HepG2 (cell line): ENCODE measurements around the gene PPFIA4. TPM values are rescaled to one million over a fixed set of nuclear protein-coding genes. Genes with fewer than 3 reads are reported as not detected.
A peak's percentile ranks its signal among the peaks of the same experiment; 100 is the strongest.
"Not testable (repeated sequence)": the region's sequence is repeated elsewhere in the genome, so short reads cannot be mapped to it uniquely, and the experiment has no call there.

Source experiments
- ATAC-seq: fragments of 200-7000 bp; cut with Tn5 transposase; 3 replicates; pipeline ENCODE4 v1.9.1; 2020; ENCODE audit warnings: mild to moderate bottlenecking, moderate library complexity
- BruUV-seq: library from RNA; stranded (reverse); fragments of 400-500 nt; replicated peaks from 2 replicates; lab custom pipeline; 2021; lab: Mats Ljungman, UMichigan
- CTCF ChIA-PET: fragments of 300-600 bp; formaldehyde crosslinking; extraction: SDS; loops from one replicate; lab custom pipeline; 2021; ENCODE audit warnings: low total read pairs, inconsistent platforms, low intra/inter-chr PET ratio; lab: Yijun Ruan, JAX
- POLR2A ChIA-PET: fragments of 350-600 bp; sonication (Branson Sonifier 250); formaldehyde crosslinking; loops from one replicate; lab custom pipeline; 2020; ENCODE audit warnings: antibody characterized with exemption, inconsistent platforms; lab: Yijun Ruan, JAX
- DNase-seq: peaks from one replicate; pipeline ENCODE4 v3.0.0-alpha.2; 2015; ENCODE audit warnings: low spot score
- FAIRE-seq: peaks from 3 replicates; lab custom pipeline; 2011; peaks lifted over from hg19 to GRCh38; lab: Jason Lieb, UNC
- H2AFZ ChIP-seq: one replicate; pipeline ENCODE4 v1.6.1; 2011; ENCODE audit warnings: low read length, inconsistent platforms
- H3K27ac ChIP-seq: fragments of 300-600 bp; 3 replicates; pipeline ENCODE4 v1.8.0; 2011; ENCODE audit warnings: mixed run types, mild to moderate bottlenecking, mixed read lengths, low read length, inconsistent platforms; ENCODE audit not compliant: insufficient read depth; ENCODE audit errors: extremely low read length
- H3K27me3 ChIP-seq, 2 experiments: fragments of 200-600 bp in 1 of 2; 2 replicates in 1 of 2; 3 replicates in 1 of 2; pipeline versions ENCODE4 v1.6.0 to v1.8.0; 2011; ENCODE audit warnings: low read length in 2 of 2, mild to moderate bottlenecking in 2 of 2, moderate library complexity in 2 of 2, inconsistent platforms in 1 of 2; ENCODE audit not compliant: insufficient read depth in 2 of 2, control insufficient read depth in 1 of 2
- H3K36me3 ChIP-seq, 2 experiments: fragments of 200-600 bp in 1 of 2; replicated peaks in 1 of 2; 2 replicates in 1 of 2; 3 replicates in 1 of 2; pipeline versions ENCODE4 v1.5.1 to v1.8.0; 2011; ENCODE audit warnings: low read length in 2 of 2, inconsistent platforms in 1 of 2; ENCODE audit not compliant: insufficient read depth in 2 of 2, control insufficient read depth in 1 of 2
- H3K4me1 ChIP-seq: 2 replicates; pipeline ENCODE4 v1.5.1; 2012; ENCODE audit warnings: low read length, inconsistent platforms; ENCODE audit not compliant: insufficient read depth
- H3K4me2 ChIP-seq: 2 replicates; pipeline ENCODE4 v1.6.0; 2011; ENCODE audit warnings: low read depth, low read length, inconsistent platforms
- H3K4me3 ChIP-seq, 3 experiments: fragments of 200-600 bp in 1 of 3; sonication (generic), shearing (Covaris generic) in 1 of 3; replicated peaks in 1 of 3; 2 replicates each; pipeline ENCODE4 v1.5.1; 2011 to 2016; ENCODE audit warnings: low read length in 3 of 3, inconsistent platforms in 2 of 3, low read depth in 2 of 3, mild to moderate bottlenecking in 2 of 3, control low read depth in 1 of 3, mixed read lengths in 1 of 3; ENCODE audit not compliant: insufficient read depth in 1 of 3
- H3K79me2 ChIP-seq: one replicate; pipeline ENCODE4 v1.6.1; 2011; ENCODE audit warnings: low read length, inconsistent platforms; ENCODE audit not compliant: insufficient read depth
- H3K9ac ChIP-seq: 2 replicates; pipeline ENCODE4 v1.6.0; 2011; ENCODE audit warnings: mild to moderate bottlenecking, low read depth, low read length, inconsistent platforms; ENCODE audit not compliant: insufficient read depth
- H3K9me3 ChIP-seq: 2 replicates; pipeline ENCODE4 v1.5.1; 2012; ENCODE audit warnings: mild to moderate bottlenecking, low read length
- H4K20me1 ChIP-seq: 2 replicates; pipeline ENCODE4 v1.6.0; 2011; ENCODE audit warnings: inconsistent platforms, mild to moderate bottlenecking, low read length, moderate library complexity; ENCODE audit not compliant: insufficient read depth
- AGO1 ChIP-seq: fragments of 200-400 bp; formaldehyde crosslinking; IDR thresholded peaks from 2 replicates; pipeline ENCODE4 v1.6.1; 2017; ENCODE audit warnings: mild to moderate bottlenecking, low read depth, low read length, moderate library complexity; ENCODE audit not compliant: poor library complexity, severe bottlenecking
- CEBPB ChIP-seq: IDR thresholded peaks from 2 replicates; pipeline ENCODE4 v1.6.1; 2011; ENCODE audit warnings: low read depth, low read length, improper control_type of control experiment, borderline replicate concordance
- ISX ChIP-seq: sonication (generic); formaldehyde crosslinking; conservative IDR thresholded peaks from 2 replicates; pipeline ENCODE4 v1.5.0; 2020; ENCODE audit warnings: missing genetic modification reagents
- RAD51 ChIP-seq: fragments of 450-650 bp; IDR thresholded peaks from 2 replicates; pipeline ENCODE4 v1.6.1; 2016; ENCODE audit warnings: borderline replicate concordance
- WGBS: methylation state at CpG from one replicate; pipeline ENCODE4 v1.1.6; 2017; ENCODE audit warnings: low lambda C conversion rate; 5-methylcytosine and 5-hydroxymethylcytosine counted together
- in situ Hi-C: cut with HindIII; loops from 2 replicates; pipeline ENCODE4 v1.10.0; 2017; ENCODE audit warnings: low pct_unique_long_range_greater_than_20kb; ENCODE audit not compliant: extremely low pct_ligation_motif_present
- intact Hi-C: fragments of 100-400 bp; cut with micrococcal nuclease; formaldehyde crosslinking; loops from one replicate; pipeline ENCODE4 v1.10.0; 2022; ENCODE audit not compliant: unreplicated experiment
- polyA plus RNA-seq, 8 experiments: library from polyadenylated mRNA; depleted of rRNA in 3 of 8; stranded (reverse) in 7 of 8; unstranded in 1 of 8; fragments of >200 nt; fragmentation: Illumina TruSeq in 4 of 8; extraction: Trizol in 4 of 8; gene quantifications; 2 replicates each; pipeline versions ENCODE4 v1.2.1 to v1.2.3, GENCODE V29; 2011 to 2016; ENCODE audit warnings: low read depth in 4 of 8, missing spikeins in 1 of 8, mixed read lengths in 1 of 8; ENCODE audit not compliant: insufficient read depth in 1 of 8
- total RNA-seq, 5 experiments: library from RNA; depleted of rRNA; stranded (reverse); fragments of >200 nt; fragmentation: Illumina TruSeq; extraction: Trizol; gene quantifications; 2 replicates each; pipeline ENCODE4 v1.2.3, GENCODE V29; 2016; ENCODE audit warnings: low read depth in 1 of 5
- TF ChIP-seq, protein P1 (sequence below): sonication (generic); formaldehyde crosslinking; IDR thresholded peaks from 2 replicates; pipeline ENCODE4 v1.4.0; 2020; ENCODE audit warnings: missing genetic modification reagents

The PPFIA4 gene
- total and polyA plus RNA-seq, 2 of the 13 experiments (the other 11 are each of a cell fraction or from before 2014, with no cell fraction given) = 6.4 TPM; not detected in 1

- H2AFZ ChIP-seq = no peak overlapping the region
- no peak overlapping the region for H3K27ac ChIP-seq
- ATAC-seq = no peak
- no peaks in the 10 kb centered on the region for H3K4me1 ChIP-seq
- 60% methylated on average over 2 of the region's 2 CpGs for WGBS
- no peaks in the 10 kb centered on the region for H3K79me2 ChIP-seq
- no peaks in the 10 kb centered on the region for H3K36me3 ChIP-seq
- DNase-seq = no peak
- CTCF ChIA-PET = no interaction called here
- POLR2A ChIA-PET = no interaction called here
- no peak for FAIRE-seq
- H4K20me1 ChIP-seq = no peaks in the 10 kb centered on the region
- no peak overlapping the region for H3K4me2 ChIP-seq
- peaks cover 0 to 12% of the 10 kb centered on the region in 2 experiments; a peak in 3 of 5 replicates for H3K27me3 ChIP-seq
- TF ChIP-seq, protein P1, sequence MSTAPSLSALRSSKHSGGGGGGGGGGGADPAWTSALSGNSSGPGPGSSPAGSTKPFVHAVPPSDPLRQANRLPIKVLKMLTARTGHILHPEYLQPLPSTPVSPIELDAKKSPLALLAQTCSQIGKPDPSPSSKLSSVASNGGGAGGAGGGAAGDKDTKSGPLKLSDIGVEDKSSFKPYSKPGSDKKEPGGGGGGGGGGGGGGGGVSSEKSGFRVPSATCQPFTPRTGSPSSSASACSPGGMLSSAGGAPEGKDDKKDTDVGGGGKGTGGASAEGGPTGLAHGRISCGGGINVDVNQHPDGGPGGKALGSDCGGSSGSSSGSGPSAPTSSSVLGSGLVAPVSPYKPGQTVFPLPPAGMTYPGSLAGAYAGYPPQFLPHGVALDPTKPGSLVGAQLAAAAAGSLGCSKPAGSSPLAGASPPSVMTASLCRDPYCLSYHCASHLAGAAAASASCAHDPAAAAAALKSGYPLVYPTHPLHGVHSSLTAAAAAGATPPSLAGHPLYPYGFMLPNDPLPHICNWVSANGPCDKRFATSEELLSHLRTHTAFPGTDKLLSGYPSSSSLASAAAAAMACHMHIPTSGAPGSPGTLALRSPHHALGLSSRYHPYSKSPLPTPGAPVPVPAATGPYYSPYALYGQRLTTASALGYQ = no peak
- no peak overlapping the region for H3K4me3 ChIP-seq
- no peak overlapping the region for H3K9ac ChIP-seq
- intact Hi-C loops = no loop called here
- in situ Hi-C loops = no loop called here
- H3K9me3 ChIP-seq = no peaks in the 10 kb centered on the region
- BruUV-seq = no TSS peak
Measured at GRCh38 chr1:202981939-202982338, 44.4 kb upstream of the PPFIA4 start.

DNA sequence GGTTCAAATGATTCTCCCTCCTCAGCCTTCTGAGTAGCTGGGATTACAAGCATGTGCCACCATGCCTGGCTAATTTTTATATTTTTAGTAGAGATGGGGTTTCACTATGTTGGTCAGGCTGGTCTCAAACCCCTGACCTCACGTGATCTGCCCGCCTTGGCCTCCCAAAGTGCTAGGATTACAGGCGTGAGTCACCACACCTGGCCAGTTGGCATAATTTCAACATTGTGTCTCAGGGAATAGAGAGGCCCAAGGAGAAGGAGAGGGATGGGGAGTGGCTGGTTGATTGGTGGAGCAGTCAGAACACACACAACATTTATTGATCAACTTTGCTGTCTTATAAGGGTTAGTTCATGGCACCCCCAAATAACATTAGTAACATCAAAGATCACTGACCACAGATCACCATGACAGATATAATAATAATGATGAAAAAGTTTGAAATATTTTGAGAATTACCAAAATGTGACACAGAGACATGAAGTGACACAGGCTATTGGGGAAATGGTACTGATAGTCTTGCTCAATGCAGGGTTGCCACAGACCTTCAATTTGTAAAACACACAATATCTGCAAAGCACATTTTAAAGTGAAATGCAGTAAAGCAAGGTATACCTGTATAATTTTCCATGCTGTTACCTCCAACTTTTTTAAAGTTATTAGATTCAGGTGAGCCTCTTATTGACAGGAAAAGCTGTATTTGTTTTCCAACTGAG is 43.4 kb upstream of the PPFIA4 start:
- Histone ChIP-seq H3K27ac (no peak overlapping the region), H3K4me2 (no peak overlapping the region), H3K36me3 (no peaks in the 10 kb centered on the region), H3K4me1 (peaks cover 6% of the 10 kb centered on the region), H3K79me2 (no peaks in the 10 kb centered on the region), H4K20me1 (no peaks in the 10 kb centered on the region), H3K27me3 (peaks cover 0 to 12% of the 10 kb centered on the region in 2 experiments; a peak in 3 of 5 replicates), H3K9ac (no peak overlapping the region), H3K9me3 (no peaks in the 10 kb centered on the region), H2AFZ (no peak overlapping the region), H3K4me3 (no peak overlapping the region)
- no TSS peak for BruUV-seq
- ChIA-PET CTCF (no interaction called here), POLR2A (no interaction called here)
- ATAC-seq (no peak), DNase-seq (no peak), FAIRE-seq (no peak)
- intact Hi-C loops (no loop called here), in situ Hi-C loops (no loop called here)
- WGBS = 23% methylated on average over 3 of the region's 3 CpGs
- TF ChIP-seq ISX (CRISPR knock-in tag) (no peak), CEBPB (0 out of 2 replicates have a peak, but pooled peaks have one; percentile 14), AGO1 (no peak), RAD51 (no peak)

DNA sequence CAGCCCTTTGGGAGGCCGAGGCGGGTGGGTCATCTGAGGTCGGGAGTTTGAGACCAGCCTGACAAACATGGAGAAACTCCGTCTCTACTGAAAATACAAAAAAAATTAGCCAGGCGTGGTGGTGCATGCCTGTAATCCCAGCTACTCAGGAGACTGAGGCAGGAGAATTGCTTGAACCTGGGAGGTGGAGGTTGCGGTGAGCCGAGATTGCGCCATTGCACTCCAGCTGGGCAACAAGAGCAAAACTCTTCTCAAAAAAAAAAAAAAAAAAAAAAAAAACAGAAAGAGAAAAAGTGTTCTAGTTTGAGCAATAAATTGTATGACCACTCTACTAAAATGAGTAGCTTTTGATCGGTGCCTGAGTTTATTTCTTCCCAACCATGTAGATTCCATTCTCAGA is 40.2 kb upstream of the PPFIA4 start:
- CTCF ChIA-PET, BruUV-seq, H3K36me3 ChIP-seq, ATAC-seq, H3K4me2 ChIP-seq, POLR2A ChIA-PET, H2AFZ ChIP-seq, intact Hi-C loops, H3K27ac ChIP-seq, FAIRE-seq, H3K4me3 ChIP-seq, H3K9ac ChIP-seq, H3K79me2 ChIP-seq, DNase-seq, H4K20me1 ChIP-seq, in situ Hi-C loops, H3K9me3 ChIP-seq: not testable (repeated sequence)
- 26% methylated on average over 9 of the region's 9 CpGs for whole genome bisulfite sequencing
- Histone ChIP-seq H3K27me3 (peaks cover 0 to 16% of the 10 kb centered on the region in 2 experiments; a peak in 3 of 5 replicates), H3K4me1 (peaks cover 15% of the 10 kb centered on the region)
